Activated B cell treated with CpG ODN at 0.5 μM for 24 hours (primary cell): ENCODE results near the gene LRRC1. TPM values are rescaled to one million over a fixed set of nuclear protein-coding genes. Genes with fewer than 3 reads are reported as not detected.

Experiments used
- ATAC-seq: fragments of 200-7000 bp; cut with Tn5 transposase; one replicate; pipeline ENCODE4 v1.10.0; 2021; ENCODE audit warnings: low read depth, mild to moderate bottlenecking, moderate library complexity
- CTCF ChIA-PET: fragments of 350-600 bp; sonication (Branson Sonifier 250); formaldehyde crosslinking; loops from one replicate; lab custom pipeline; 2021; ENCODE audit warnings: antibody characterized with exemption; lab: Charles Lee
- POLR2A ChIA-PET: fragments of 350-600 bp; sonication (Branson Sonifier 250); formaldehyde crosslinking; loops from one replicate; lab custom pipeline; 2021; ENCODE audit warnings: antibody characterized with exemption; lab: Charles Lee
- DNase-seq: peaks from one replicate; pipeline ENCODE4 v3.0.0; 2022
- H3K27ac Mint-ChIP-seq: one replicate; pipeline ENCODE4 v1.8.0; 2020; ENCODE audit warnings: mixed read lengths
- H3K27me3 Mint-ChIP-seq: one replicate; pipeline ENCODE4 v1.8.0; 2021; ENCODE audit warnings: mixed read lengths
- H3K36me3 Mint-ChIP-seq: one replicate; pipeline ENCODE4 v1.8.0; 2021; ENCODE audit warnings: low read depth, mixed read lengths
- H3K4me1 Mint-ChIP-seq: one replicate; pipeline ENCODE4 v1.8.0; 2021; ENCODE audit warnings: mixed read lengths
- H3K4me3 Mint-ChIP-seq: one replicate; pipeline ENCODE4 v1.8.0; 2020; ENCODE audit warnings: mild to moderate bottlenecking, mixed read lengths
- H3K9me3 Mint-ChIP-seq: one replicate; pipeline ENCODE4 v1.8.0; 2020; ENCODE audit warnings: mixed read lengths
- intact Hi-C: fragments of 100-400 bp; cut with micrococcal nuclease; formaldehyde crosslinking; loops from one replicate; pipeline ENCODE4 v1.15.1; 2024
- total RNA-seq: library from RNA; stranded (reverse); gene quantifications from 2 replicates; pipeline ENCODE4 v1.2.3, GENCODE V29; 2022
- TF ChIP-seq, protein P1 (sequence below): fragments of 200-600 bp; IDR thresholded peaks from one replicate; pipeline ENCODE4 v1.8.0; 2022; ENCODE audit warnings: antibody characterized with exemption, mild to moderate bottlenecking

The LRRC1 gene
- total RNA-seq, 1 donor from 2014 or later, result 4.7 TPM

DNA sequence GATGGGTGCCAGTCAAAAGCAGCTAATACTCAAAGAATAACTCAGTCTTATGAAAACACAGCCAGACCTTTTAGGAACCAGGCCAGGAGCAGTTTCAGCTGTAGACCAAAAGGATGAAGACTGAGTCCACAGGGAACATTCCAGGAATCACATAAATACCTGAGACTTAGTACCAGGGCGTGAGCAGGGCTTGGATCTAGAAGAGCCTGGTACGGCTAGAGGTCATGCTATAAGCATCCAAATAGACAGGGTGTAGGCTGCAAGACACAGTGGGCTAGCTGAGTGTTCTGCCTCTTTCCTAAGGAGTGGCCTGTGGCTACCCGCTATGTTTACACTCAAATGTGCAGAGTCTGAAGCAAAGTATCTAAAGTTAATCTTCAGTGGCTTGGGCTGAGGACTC is 29.5 kb upstream of the LRRC1 start:
- H3K36me3 Mint-ChIP-seq, result no peaks in the 10 kb centered on the region
- H3K4me3 Mint-ChIP-seq, result no peak overlapping the region
- TF ChIP-seq, protein P1, sequence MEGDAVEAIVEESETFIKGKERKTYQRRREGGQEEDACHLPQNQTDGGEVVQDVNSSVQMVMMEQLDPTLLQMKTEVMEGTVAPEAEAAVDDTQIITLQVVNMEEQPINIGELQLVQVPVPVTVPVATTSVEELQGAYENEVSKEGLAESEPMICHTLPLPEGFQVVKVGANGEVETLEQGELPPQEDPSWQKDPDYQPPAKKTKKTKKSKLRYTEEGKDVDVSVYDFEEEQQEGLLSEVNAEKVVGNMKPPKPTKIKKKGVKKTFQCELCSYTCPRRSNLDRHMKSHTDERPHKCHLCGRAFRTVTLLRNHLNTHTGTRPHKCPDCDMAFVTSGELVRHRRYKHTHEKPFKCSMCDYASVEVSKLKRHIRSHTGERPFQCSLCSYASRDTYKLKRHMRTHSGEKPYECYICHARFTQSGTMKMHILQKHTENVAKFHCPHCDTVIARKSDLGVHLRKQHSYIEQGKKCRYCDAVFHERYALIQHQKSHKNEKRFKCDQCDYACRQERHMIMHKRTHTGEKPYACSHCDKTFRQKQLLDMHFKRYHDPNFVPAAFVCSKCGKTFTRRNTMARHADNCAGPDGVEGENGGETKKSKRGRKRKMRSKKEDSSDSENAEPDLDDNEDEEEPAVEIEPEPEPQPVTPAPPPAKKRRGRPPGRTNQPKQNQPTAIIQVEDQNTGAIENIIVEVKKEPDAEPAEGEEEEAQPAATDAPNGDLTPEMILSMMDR, result no peak
- ChIA-PET POLR2A (no interaction called here), CTCF (no interaction called here)
- no peaks in the 10 kb centered on the region for H3K9me3 Mint-ChIP-seq
- ATAC-seq (no peak), DNase-seq (no peak)
- no peak overlapping the region for H3K27ac Mint-ChIP-seq
- no peaks in the 10 kb centered on the region for H3K27me3 Mint-ChIP-seq
- no peaks in the 10 kb centered on the region for H3K4me1 Mint-ChIP-seq
- intact Hi-C loops, result no loop called here

DNA sequence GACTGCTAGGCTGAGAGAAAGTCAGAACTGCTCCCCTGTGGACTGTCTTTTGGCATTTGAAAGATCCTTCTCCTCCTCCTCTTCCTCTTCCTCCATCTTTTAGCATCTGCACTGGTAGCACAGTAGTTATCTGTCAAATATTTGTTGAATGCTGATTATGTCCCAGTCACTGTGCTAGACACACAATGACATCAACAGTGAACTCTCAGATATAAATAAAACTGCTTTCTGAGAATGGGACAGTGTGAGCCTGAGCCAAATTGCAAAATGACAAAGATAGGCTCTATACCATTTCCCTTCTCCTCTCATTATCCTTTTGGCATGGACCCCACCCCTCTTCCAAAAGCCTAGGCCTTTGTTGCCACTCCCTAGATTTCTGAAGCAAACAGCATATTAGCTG is 27.9 kb upstream of the LRRC1 start:
- H3K4me3 Mint-ChIP-seq, result no peak overlapping the region
- intact Hi-C loops, result no loop called here
- TF ChIP-seq, protein P1, result no peak
- H3K27ac Mint-ChIP-seq, result no peak overlapping the region
- DNase-seq (no peak), ATAC-seq (no peak)
- POLR2A ChIA-PET, result no interaction called here
- CTCF ChIA-PET, result no interaction called here
- H3K36me3 Mint-ChIP-seq, result no peaks in the 10 kb centered on the region
- no peaks in the 10 kb centered on the region for H3K9me3 Mint-ChIP-seq
- no peaks in the 10 kb centered on the region for H3K4me1 Mint-ChIP-seq
- no peaks in the 10 kb centered on the region for H3K27me3 Mint-ChIP-seq

DNA sequence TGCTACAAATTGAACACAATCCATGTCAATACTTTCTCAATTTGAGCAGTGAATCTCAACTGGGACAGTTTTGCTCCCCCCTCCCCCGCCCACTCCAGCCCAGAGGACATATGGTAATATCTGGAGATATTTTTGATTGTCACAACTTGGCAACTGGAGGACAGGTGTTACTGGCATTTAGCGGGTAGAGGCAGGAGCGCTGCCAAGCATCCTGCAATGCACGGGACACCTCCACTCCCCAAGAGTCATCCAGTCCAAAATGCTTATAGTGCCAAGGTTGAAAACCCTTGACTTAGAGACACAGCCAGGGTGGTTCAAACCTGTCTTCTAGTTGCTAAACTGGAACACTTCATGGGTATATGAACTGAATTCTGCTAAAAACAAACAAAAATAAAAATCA is 26.9 kb upstream of the LRRC1 start:
- DNase-seq (no peak), ATAC-seq (no peak)
- no peaks in the 10 kb centered on the region for H3K36me3 Mint-ChIP-seq
- ChIA-PET POLR2A (no interaction called here), CTCF (no interaction called here)
- H3K27me3 Mint-ChIP-seq, result no peaks in the 10 kb centered on the region
- no peaks in the 10 kb centered on the region for H3K4me1 Mint-ChIP-seq
- TF ChIP-seq, protein P1, result no peak
- H3K4me3 Mint-ChIP-seq, result no peak overlapping the region
- no peak overlapping the region for H3K27ac Mint-ChIP-seq
- intact Hi-C loops, result no loop called here
- no peaks in the 10 kb centered on the region for H3K9me3 Mint-ChIP-seq

DNA sequence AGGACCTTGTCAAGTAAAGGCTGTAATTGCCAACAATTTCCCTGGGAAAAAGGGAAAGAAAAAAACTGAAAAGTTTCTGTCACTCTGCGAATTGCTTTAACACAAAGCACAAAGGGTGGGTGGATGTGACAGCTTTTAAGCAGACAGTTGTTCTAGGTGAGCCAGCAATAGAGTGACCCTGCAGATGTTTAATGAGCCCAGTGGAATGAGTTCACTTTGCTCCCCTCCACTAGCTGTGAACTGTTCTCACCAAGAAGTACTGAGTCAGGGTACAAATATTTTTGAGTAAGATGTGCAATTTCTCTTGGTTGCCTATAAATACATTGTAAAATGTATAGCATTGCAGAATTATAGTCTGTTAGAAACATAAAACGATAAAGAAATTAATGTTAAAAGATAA is 26.2 kb upstream of the LRRC1 start:
- ChIA-PET POLR2A (no interaction called here), CTCF (no interaction called here)
- H3K36me3 Mint-ChIP-seq, result no peaks in the 10 kb centered on the region
- H3K9me3 Mint-ChIP-seq, result no peaks in the 10 kb centered on the region
- ATAC-seq, result no peak
- H3K4me3 Mint-ChIP-seq, result no peak overlapping the region
- DNase-seq, result no peak
- H3K27me3 Mint-ChIP-seq, result no peaks in the 10 kb centered on the region
- H3K4me1 Mint-ChIP-seq, result no peaks in the 10 kb centered on the region
- intact Hi-C loops, result no loop called here
- no peak overlapping the region for H3K27ac Mint-ChIP-seq
- TF ChIP-seq, protein P1, result no peak

DNA sequence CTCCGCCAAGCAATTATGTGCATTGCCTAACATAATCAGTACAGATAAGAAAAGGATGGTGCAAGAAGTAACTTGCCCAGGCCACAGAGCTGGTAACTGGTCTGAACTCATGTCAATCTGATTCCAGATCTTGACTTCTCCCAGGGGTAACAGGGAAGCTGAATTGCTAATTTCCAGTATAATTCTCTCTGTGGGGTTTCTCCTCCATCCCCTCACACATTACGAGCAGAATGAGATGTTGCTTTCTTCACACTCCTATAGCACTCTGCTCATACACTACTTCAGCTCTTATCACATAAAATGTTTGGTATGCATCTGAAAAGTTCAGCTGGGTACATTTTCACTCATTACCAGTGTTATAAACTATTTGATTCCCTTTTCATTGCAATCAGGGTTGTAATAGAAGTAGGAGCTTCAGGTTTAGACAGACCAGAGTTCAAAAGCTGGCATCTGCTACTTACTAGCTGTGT is 24.0 kb upstream of the LRRC1 start:
- ChIA-PET POLR2A (no interaction called here), CTCF (no interaction called here)
- Mint-ChIP-seq H3K27ac (no peak overlapping the region), H3K36me3 (no peaks in the 10 kb centered on the region), H3K4me3 (no peak overlapping the region), H3K4me1 (no peaks in the 10 kb centered on the region), H3K9me3 (no peaks in the 10 kb centered on the region), H3K27me3 (no peaks in the 10 kb centered on the region)
- intact Hi-C loops, result no loop called here
- DNase-seq (no peak), ATAC-seq (no peak)
- TF ChIP-seq, protein P1, result no peak
